Head of caudate nucleus (tissue), 42 donors: Measurements from ENCODE around the gene WDR90.

Experiments
- DNase-seq, 42 donors: peaks; one replicate each; pipeline versions ENCODE4 v3.0.0 to v3.0.0-alpha.2; 2020 to 2021; ENCODE audit warnings: mixed read lengths in 7 of 42
- intact Hi-C: fragments of 100-400 bp; cut with DNase I; formaldehyde crosslinking; loops from one replicate; pipeline ENCODE4 v1.15.0; 2022

Gene WDR90

DNA sequence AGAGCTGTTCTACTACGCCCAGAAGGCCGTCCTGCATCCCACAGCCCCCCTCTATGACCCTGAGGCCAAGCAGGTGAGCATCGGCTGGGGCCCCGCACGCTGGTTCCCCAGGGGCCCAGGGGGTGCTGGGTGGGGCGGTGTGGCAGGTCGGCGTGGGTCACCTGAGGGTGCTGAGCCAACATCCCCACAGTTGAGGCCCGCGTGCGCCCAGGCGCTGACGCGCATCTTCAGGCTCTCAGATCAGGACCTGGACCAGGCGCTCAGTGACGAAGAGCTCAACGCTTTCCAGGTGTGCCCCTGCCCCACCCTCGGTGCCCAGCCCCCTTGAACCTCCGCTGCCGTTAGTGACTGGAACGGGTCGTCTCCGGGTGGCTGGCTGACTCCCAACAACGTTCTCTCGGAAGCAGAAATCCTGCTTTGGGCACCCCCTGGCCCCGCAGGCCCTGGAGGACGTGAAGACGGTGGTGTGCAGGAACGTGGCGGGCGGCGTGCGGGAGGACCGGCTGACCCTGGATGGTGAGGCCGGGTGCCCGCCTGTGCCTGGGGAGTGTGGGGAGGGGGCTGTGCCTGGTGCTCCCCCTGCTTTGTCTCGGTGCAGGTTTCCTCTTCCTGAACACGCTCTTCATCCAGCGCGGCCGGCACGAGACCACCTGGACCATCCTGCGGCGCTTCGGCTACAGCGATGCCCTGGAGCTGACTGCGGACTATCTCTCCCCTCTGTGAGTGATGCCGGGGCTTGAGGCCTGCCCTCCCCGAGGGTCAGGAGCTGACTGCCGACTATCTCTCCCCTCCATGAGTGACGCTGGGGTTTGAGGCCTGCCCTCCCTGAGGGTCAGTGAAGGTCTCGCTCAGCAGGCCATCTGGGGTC lies 21.6 kb downstream of the WDR90 start:
- DNase-seq, result no peak
- intact Hi-C loops, result no loop called here

GRCh38 chr16:671353-672131 lies 22.4 kb downstream of the WDR90 start:
- intact Hi-C loops, result no loop called here

GRCh38 chr16:672371-672770 lies 23.2 kb downstream of the WDR90 start:
- DNase-seq, result no peak
- intact Hi-C loops, result no loop called here

More at GRCh38 chr16:671353-672131, 22.4 kb downstream of the WDR90 start:
- no peak for DNase-seq

GRCh38 chr16:672851-673250 lies 23.7 kb downstream of the WDR90 start:
- intact Hi-C loops, result no loop called here
- no peak for DNase-seq

DNA sequence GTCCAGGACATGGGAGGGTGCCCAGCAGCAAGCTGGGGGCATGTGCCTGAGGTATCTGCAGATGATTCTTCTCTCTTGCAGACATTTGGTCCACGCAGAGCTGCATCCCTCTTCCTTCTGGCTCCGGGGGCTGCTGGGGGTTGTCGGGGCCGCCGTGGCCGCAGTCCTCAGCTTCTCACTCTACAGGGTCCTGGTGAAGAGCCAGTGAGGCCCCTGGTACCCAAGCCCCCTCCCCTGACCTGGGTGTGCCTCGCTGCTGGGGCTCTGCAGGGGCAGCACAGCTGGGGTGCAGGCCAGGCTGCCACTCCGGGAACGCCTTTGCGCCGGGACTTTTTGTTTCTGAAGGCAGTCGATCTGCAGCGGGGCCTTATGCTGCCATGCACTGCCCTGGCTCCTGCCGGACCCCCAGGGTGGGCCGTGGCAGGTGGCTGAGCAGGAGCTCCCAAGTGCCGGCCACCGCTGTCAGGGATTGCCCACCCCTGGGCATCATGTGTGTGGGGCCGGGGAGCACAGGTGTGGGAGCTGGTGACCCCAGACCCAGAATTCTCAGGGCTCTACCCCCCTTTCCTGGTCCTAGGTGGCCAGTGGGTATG lies 24.3 kb downstream of the WDR90 start:
- no peak for DNase-seq
- intact Hi-C loops, result no loop called here

- intact Hi-C loops, result no loop called here
- DNase-seq, result no peak
Observed at GRCh38 chr16:674214-674881, 25.2 kb downstream of the WDR90 start.

- peak in 34 of 42 donors; percentile 21 to 76 (median 55) for DNase-seq
- intact Hi-C loops, result no loop called here
Observed at GRCh38 chr16:674968-675883, 26.1 kb downstream of the WDR90 start, which contains the start of gene RHBDL1. TSS of gene RHBDL1 (plus strand) at chr16:675671. CDS start at chr16:675791, 120 bp downstream.

GRCh38 chr16:675884-676564 lies 26.9 kb downstream of the WDR90 start:
- intact Hi-C loops, result no loop called here
- no peak for DNase-seq

DNA sequence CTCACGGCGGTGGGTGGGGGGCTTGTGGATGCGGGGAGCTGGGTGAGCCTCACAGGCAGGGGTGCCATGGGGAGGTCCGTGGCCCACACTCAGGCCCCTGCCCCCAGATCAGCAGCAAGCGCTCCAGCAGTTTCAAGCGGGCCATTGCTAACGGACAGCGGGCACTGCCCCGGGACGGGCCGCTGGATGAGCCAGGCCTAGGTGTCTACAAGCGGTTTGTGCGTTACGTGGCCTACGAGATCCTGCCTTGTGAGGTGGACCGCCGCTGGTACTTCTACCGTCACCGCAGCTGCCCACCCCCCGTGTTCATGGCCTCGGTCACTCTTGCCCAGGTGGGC lies 27.4 kb downstream of the WDR90 start:
- intact Hi-C loops, result no loop called here

GRCh38 chr16:676913-677312 lies 27.7 kb downstream of the WDR90 start:
- intact Hi-C loops, result no loop called here
- no peak for DNase-seq

More for the DNA sequence above, 27.4 kb downstream of the WDR90 start:
- no peak for DNase-seq

GRCh38 chr16:677316-678190 lies 28.4 kb downstream of the WDR90 start:
- DNase-seq, result no peak
- intact Hi-C loops, result no loop called here

- no peak for DNase-seq
- intact Hi-C loops, result no loop called here
Observed at GRCh38 chr16:678209-678857, 29.2 kb downstream of the WDR90 start.

DNA sequence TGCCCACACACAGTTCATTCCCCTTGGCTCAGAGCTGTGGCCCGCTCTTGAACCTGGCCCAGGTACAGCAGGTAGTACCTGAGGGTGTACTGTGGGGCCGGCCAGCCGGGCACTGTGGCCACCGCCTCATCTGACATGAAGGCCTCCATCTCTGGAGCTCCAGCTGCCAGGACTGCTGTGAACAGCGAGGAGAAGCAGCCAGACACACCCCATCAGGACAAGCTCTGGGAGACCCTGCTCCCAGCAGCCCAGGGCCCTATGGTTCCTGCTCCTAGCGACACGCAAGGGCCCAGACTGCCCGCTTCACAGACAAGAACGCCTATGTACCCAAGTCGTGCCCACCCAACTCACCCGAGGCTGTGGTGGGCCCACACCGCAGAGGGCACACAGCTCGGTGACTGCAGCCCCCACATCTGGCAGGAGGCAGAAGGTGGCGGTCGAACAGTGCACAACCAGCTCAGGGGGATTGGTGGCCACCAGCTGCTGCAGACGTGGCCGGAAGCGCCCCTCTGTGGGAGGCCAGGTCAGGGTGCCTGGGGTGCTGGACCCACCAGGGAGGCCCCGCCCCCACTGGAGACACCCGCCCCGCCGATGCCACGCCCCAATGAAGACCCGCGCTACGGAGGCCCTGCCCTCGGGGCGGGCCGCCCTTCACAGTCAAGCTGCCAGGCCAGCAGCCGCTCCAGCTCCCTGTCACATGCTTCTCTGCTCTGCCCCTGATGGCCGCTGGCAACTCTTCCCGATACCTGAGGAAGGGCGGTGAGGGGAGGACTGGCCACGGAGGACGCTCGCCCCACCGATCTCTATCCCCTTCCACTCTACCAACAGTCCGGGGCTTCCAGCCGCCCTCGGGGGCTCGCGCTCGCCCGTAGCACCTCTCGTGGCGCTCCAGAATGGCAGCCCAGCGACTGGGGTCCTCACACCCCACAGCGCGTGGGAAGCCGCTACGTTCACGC lies 30.0 kb downstream of the WDR90 start:
- DNase-seq, result peak in 39 of 42 donors; percentile 39 to 81 (median 60)

GRCh38 chr16:679814-680624 lies 30.9 kb downstream of the WDR90 start, which contains the start of gene STUB1:
TSS of gene STUB1 (plus strand) at chr16:680410. CDS start at chr16:680526, 116 bp downstream.
- peak; percentile 57 to 96 (median 89) for DNase-seq
- intact Hi-C loops, result no loop called here

More for the DNA sequence above, 30.0 kb downstream of the WDR90 start:
- intact Hi-C loops, result no loop called here
